HUES6 (cell line): ENCODE data around the gene MDM2.
"Not testable (repeated sequence)": the region's sequence is repeated elsewhere in the genome, so short reads cannot be mapped to it uniquely, and the experiment has no call there.

Experiments
- H3K27ac ChIP-seq: 2 replicates; pipeline ENCODE4 v1.7.0; 2013; ENCODE audit warnings: low read depth, mild to moderate bottlenecking, low read length, inconsistent platforms
- H3K27me3 ChIP-seq: 2 replicates; pipeline ENCODE4 v1.6.1; 2013; ENCODE audit warnings: low read length; ENCODE audit not compliant: control insufficient read depth, insufficient read depth
- H3K36me3 ChIP-seq: 2 replicates; pipeline ENCODE4 v1.6.1; 2013; ENCODE audit warnings: low read length; ENCODE audit not compliant: control insufficient read depth, insufficient read depth
- H3K4me1 ChIP-seq: 2 replicates; pipeline ENCODE4 v1.6.1; 2013; ENCODE audit warnings: low read length; ENCODE audit not compliant: control insufficient read depth, insufficient read depth
- H3K4me3 ChIP-seq: 2 replicates; pipeline ENCODE4 v1.5.1; 2013; ENCODE audit warnings: low read depth, low read length
- H3K9ac ChIP-seq: one replicate; pipeline ENCODE4 v1.6.1; 2013; ENCODE audit warnings: mild to moderate bottlenecking, low read length
- H3K9me3 ChIP-seq: 2 replicates; pipeline ENCODE4 v1.6.1; 2013; ENCODE audit warnings: low read depth, low read length; ENCODE audit not compliant: control insufficient read depth, insufficient read depth

Gene MDM2

GRCh38 chr12:68807274-68807575 lies 752 bp upstream of the MDM2 start:
- H3K36me3 ChIP-seq = peaks cover 29% of the 10 kb centered on the region
- not testable (repeated sequence) for H3K27me3 ChIP-seq, H3K9me3 ChIP-seq
- H3K27ac ChIP-seq = peak overlapping the region; percentile 73; the same call in 1 of the 2 replicates
- peaks cover 21% of the 10 kb centered on the region for H3K4me1 ChIP-seq
- peak overlapping the region; percentile 94 for H3K4me3 ChIP-seq
- peak overlapping the region; percentile 74 for H3K9ac ChIP-seq

- Histone ChIP-seq H3K9me3 (no peaks in the 10 kb centered on the region), H3K4me3 (peak overlapping the region; percentile 94), H3K36me3 (peaks cover 42% of the 10 kb centered on the region), H3K27ac (peak overlapping the region; percentile 100), H3K9ac (peak overlapping the region; percentile 100), H3K4me1 (peaks cover 21% of the 10 kb centered on the region), H3K27me3 (no peaks in the 10 kb centered on the region)
Observed at GRCh38 chr12:68808388-68809189, 612 bp downstream of the MDM2 start.

DNA sequence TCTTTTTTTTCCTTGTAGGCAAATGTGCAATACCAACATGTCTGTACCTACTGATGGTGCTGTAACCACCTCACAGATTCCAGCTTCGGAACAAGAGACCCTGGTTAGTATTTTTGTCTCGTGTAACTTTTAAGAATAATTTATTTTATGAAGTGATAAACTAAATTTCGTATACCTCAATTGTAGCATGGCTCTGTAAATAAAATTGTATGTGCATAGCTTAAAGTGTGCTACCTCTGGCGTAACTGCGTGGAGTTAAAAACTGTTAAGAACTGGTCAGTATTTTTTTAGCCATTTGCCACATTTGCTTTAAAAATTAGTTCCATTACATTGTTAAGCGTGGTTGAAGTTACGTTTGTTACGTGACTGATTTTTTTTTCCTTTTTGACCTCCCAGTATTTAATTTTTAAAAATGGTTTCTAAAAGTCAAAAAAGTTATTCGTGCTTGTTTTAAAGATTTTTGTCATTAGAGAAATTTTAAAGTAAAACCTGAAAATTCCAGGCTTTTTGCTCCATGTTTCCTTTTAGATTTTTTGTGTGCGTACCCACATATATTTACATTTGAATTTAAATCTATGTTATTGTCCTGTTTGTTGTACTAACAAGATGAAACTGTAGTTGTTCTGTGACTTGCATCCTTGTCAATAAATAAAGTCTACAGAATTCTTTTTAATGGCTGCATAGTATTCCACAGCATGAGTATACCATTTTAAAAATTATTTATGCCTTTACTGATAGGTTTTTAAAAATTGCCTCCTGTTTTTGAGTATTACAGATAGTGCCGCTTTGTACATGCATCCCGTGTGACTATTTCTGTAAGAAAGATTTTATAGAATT lies 1.4 kb downstream of the MDM2 start:
- no peaks in the 10 kb centered on the region for H3K9me3 ChIP-seq
- peaks cover 16% of the 10 kb centered on the region for H3K4me1 ChIP-seq
- H3K36me3 ChIP-seq = peaks cover 51% of the 10 kb centered on the region
- peak overlapping the region; percentile 94 for H3K4me3 ChIP-seq
- no peaks in the 10 kb centered on the region for H3K27me3 ChIP-seq
- peak overlapping the region; percentile 81 for H3K9ac ChIP-seq
- H3K27ac ChIP-seq = peak overlapping the region; percentile 100

DNA sequence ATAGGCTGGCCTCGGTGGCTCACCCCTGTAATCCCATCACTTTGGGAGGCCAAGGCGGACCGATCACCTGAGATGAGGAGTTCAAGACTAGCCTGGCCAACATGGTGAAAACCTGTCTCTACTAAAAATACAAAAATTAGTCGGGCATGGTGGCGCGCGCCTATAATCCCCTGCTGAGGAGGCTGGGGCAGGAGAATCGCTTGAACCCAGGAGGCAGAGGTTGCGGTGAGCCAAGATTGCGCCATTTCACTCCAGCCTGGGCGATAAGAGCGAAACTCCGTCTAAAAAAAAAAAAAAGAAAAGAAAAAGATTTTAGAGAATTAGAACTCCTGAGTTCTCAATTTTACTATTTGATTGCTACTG lies 2.0 kb downstream of the MDM2 start:
- peaks cover 10% of the 10 kb centered on the region for H3K4me1 ChIP-seq
- H3K4me3 ChIP-seq = peak overlapping the region; percentile 94
- not testable (repeated sequence) for H3K9me3 ChIP-seq, H3K27ac ChIP-seq, H3K27me3 ChIP-seq, H3K9ac ChIP-seq
- peaks cover 57% of the 10 kb centered on the region for H3K36me3 ChIP-seq

DNA sequence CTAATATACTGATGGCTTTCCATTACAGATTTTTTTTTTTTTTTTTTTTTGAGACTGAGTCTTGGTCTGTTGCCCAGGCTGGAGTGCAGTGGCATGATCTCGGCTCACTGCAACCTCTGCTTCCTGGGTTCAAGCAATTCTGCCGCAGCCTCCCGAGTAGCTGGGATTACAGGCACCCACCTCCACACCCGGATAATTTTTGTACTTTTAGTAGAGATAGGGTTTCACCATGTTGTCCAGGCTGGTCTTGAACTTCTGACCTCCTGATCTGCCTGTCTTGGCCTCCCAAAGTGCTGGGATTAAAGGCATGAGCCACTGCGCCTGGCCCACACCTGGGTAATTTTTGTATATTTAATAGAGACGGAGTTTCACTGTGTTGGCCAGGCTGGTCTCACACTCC lies 3.6 kb downstream of the MDM2 start:
- H3K27me3 ChIP-seq, H3K9ac ChIP-seq, H3K4me1 ChIP-seq, H3K27ac ChIP-seq, H3K9me3 ChIP-seq: not testable (repeated sequence)
- peak overlapping the region; percentile 40; the same call in 1 of the 2 replicates for H3K4me3 ChIP-seq
- H3K36me3 ChIP-seq = peaks cover 72% of the 10 kb centered on the region

GRCh38 chr12:68812553-68813241 lies 4.7 kb downstream of the MDM2 start:
- Histone ChIP-seq H3K36me3 (peaks cover 82% of the 10 kb centered on the region), H3K4me3 (peak overlapping the region; percentile 13; the same call in 1 of the 2 replicates), H3K4me1 (no peaks in the 10 kb centered on the region), H3K27me3 (no peaks in the 10 kb centered on the region), H3K27ac (no peak overlapping the region), H3K9me3 (no peaks in the 10 kb centered on the region), H3K9ac (no peak overlapping the region)

- H3K36me3 ChIP-seq = peaks cover 87% of the 10 kb centered on the region
- H3K27ac ChIP-seq = no peak overlapping the region
- no peak overlapping the region for H3K9ac ChIP-seq
Observed at GRCh38 chr12:68813242-68813593, 5.2 kb downstream of the MDM2 start.

GRCh38 chr12:68814490-68815231 lies 6.7 kb downstream of the MDM2 start:
- peaks cover 94% of the 10 kb centered on the region for H3K36me3 ChIP-seq
- no peaks in the 10 kb centered on the region for H3K4me1 ChIP-seq
- no peaks in the 10 kb centered on the region for H3K27me3 ChIP-seq
- no peak overlapping the region for H3K9ac ChIP-seq
- no peak overlapping the region for H3K27ac ChIP-seq
- H3K9me3 ChIP-seq = no peaks in the 10 kb centered on the region
- no peak overlapping the region for H3K4me3 ChIP-seq

More at GRCh38 chr12:68813242-68813593, 5.2 kb downstream of the MDM2 start:
- H3K4me3 ChIP-seq = no peak overlapping the region
- no peaks in the 10 kb centered on the region for H3K27me3 ChIP-seq
- H3K4me1 ChIP-seq = no peaks in the 10 kb centered on the region
- no peaks in the 10 kb centered on the region for H3K9me3 ChIP-seq

DNA sequence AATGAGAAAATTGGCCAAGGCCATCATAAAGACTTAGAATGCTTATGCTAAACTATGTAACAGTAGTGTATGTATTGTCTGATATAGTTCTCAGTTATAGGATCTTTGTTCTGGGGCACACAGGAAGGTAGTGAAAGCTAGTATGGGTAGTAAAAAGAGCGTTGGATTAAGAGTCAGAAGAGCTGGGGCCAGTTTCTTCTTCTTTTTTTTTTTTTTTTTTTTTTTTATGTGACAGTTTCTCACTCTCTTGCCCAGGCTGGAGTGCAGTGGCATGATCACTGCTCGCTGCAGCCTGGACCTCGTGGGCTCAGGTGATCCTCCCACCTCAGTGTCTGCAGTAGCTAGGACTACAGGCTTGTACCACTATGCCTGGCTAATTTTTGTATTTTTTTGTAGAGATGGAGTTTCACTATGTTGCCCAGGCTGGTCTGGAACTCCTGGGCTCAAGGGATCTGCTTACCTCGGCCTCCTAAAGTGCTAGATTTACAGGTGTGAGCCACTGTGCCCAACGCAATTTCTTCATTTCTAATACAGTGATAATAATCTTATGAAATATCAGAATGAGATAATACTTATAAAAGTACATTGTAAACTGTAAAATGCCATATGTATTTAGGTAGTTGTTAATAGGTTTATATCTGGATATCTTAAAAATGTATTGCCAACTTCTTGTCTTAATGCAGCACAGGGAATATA lies 7.4 kb downstream of the MDM2 start:
- Histone ChIP-seq H3K27ac (no peak overlapping the region), H3K36me3 (peaks cover 95% of the 10 kb centered on the region), H3K4me1 (no peaks in the 10 kb centered on the region), H3K4me3 (no peak overlapping the region), H3K27me3 (no peaks in the 10 kb centered on the region), H3K9me3 (no peaks in the 10 kb centered on the region), H3K9ac (no peak overlapping the region)
